ENCODE data around the gene PNPLA4. TPM values are rescaled to one million over a fixed set of nuclear protein-coding genes. Genes with fewer than 3 reads are reported as not detected.

The PNPLA4 gene
- total RNA-seq (12.8 and 15.0 TPM in 2 replicates), polyA plus RNA-seq (11.4 and 22.1 TPM in 2 replicates), polyA minus RNA-seq (ENCODE audit: low replicate concordance) (1.8 and 5.1 TPM in 2 replicates)
- polyA plus RNA-seq (2012), result 12.3 and 20.3 TPM in 2 replicates

- Histone ChIP-seq H2AFZ (ENCODE audit: low read length) (peak within 1 kb of the TSS; percentile 96), H3K9ac (ENCODE audit: insufficient read depth, low read length) (peak within 1 kb of the TSS; percentile 67), H4K20me1 (ENCODE audit: control insufficient read depth, extremely low read depth, insufficient read depth, low read length) (no peaks in the 10 kb centered on the region), H3K27ac (ENCODE audit: insufficient read depth, low read length) (peak within 1 kb of the TSS; percentile 74), H3K79me2 (ENCODE audit: control insufficient read depth, insufficient read depth, low read length) (no peaks in the 10 kb centered on the region), H3K9me3 (ENCODE audit: control insufficient read depth, insufficient read depth, low read depth, low read length) (no peaks in the 10 kb centered on the region), H3K27me3 (ENCODE audit: control insufficient read depth, insufficient read depth, low read length) (no peaks in the 10 kb centered on the region), H3K4me2 (ENCODE audit: extremely low read depth, insufficient read depth, low read length) (peak within 1 kb of the TSS; percentile 92), H3K4me3 (replicated peaks in 1 of 4; ENCODE audit: control extremely low read depth in 1 of 4, insufficient read depth in 1 of 4, low read depth in 3 of 4, low read length in 4 of 4) (peak within 1 kb of the TSS; percentile 59 to 74 (median 64)), H3K4me1 (ENCODE audit: control insufficient read depth, extremely low read depth, insufficient read depth, low read length) (no peaks in the 10 kb centered on the region), H3K36me3 (ENCODE audit: control insufficient read depth, insufficient read depth, low read length) (no peaks in the 10 kb centered on the region)
- peak; percentile 76 to 79 for DNase-seq (ENCODE audit: low read depth in 2 of 2)
- TF ChIP-seq CTCF (conservative IDR thresholded peaks at IDR 0.05 in 1 of 2, IDR thresholded peaks at IDR 0.05 in 1 of 2; ENCODE audit: low read depth in 1 of 2, low read length in 2 of 2) (peak; percentile 5 to 35), EZH2 (IDR thresholded peaks at IDR 0.05; ENCODE audit: low read length, missing control alignments) (no peak)
Measured at GRCh38 chrX:7927259-7928167, at the start of gene PNPLA4. PNPLA4 (minus strand) TSS chrX:7927413; CDS start chrX:7926119, 1,294 bp downstream.

GRCh38 chrX:7972586-7972985 lies 45.4 kb upstream of the PNPLA4 start:
- H3K9ac ChIP-seq (ENCODE audit: insufficient read depth, low read length), result no peak overlapping the region
- no peaks in the 10 kb centered on the region for H3K36me3 ChIP-seq (ENCODE audit: control insufficient read depth, insufficient read depth, low read length)
- H3K4me2 ChIP-seq (ENCODE audit: extremely low read depth, insufficient read depth, low read length), result no peak overlapping the region
- no peaks in the 10 kb centered on the region for H4K20me1 ChIP-seq (ENCODE audit: control insufficient read depth, extremely low read depth, insufficient read depth, low read length)
- peak in 1 of 2 donors; percentile 11 for DNase-seq (ENCODE audit: low read depth in 2 of 2)
- no peaks in the 10 kb centered on the region for H3K9me3 ChIP-seq (ENCODE audit: control insufficient read depth, insufficient read depth, low read depth, low read length)
- TF ChIP-seq CTCF (conservative IDR thresholded peaks at IDR 0.05 in 1 of 2, IDR thresholded peaks at IDR 0.05 in 1 of 2; ENCODE audit: low read depth in 1 of 2, low read length in 2 of 2) (no peak), EZH2 (IDR thresholded peaks at IDR 0.05; ENCODE audit: low read length, missing control alignments) (no peak)
- H3K27ac ChIP-seq (ENCODE audit: insufficient read depth, low read length), result no peak overlapping the region
- H3K79me2 ChIP-seq (ENCODE audit: control insufficient read depth, insufficient read depth, low read length), result no peaks in the 10 kb centered on the region
- H3K4me3 ChIP-seq (replicated peaks in 1 of 4; ENCODE audit: control extremely low read depth in 1 of 4, insufficient read depth in 1 of 4, low read depth in 3 of 4, low read length in 4 of 4), result no peak overlapping the region
- no peaks in the 10 kb centered on the region for H3K4me1 ChIP-seq (ENCODE audit: control insufficient read depth, extremely low read depth, insufficient read depth, low read length)
- H3K27me3 ChIP-seq (ENCODE audit: control insufficient read depth, insufficient read depth, low read length), result no peaks in the 10 kb centered on the region
- no peak overlapping the region for H2AFZ ChIP-seq (ENCODE audit: low read length)

- no peaks in the 10 kb centered on the region for H4K20me1 ChIP-seq (ENCODE audit: control insufficient read depth, extremely low read depth, insufficient read depth, low read length)
- DNase-seq (ENCODE audit: low read depth in 2 of 2), result no peak
- H3K36me3 ChIP-seq (ENCODE audit: control insufficient read depth, insufficient read depth, low read length), result no peaks in the 10 kb centered on the region
- no peaks in the 10 kb centered on the region for H3K27me3 ChIP-seq (ENCODE audit: control insufficient read depth, insufficient read depth, low read length)
- TF ChIP-seq CTCF (conservative IDR thresholded peaks at IDR 0.05 in 1 of 2, IDR thresholded peaks at IDR 0.05 in 1 of 2; ENCODE audit: low read depth in 1 of 2, low read length in 2 of 2), result no peak
- no peak for TF ChIP-seq EZH2 (IDR thresholded peaks at IDR 0.05; ENCODE audit: low read length, missing control alignments)
- no peak overlapping the region for H3K4me3 ChIP-seq (replicated peaks in 1 of 4; ENCODE audit: control extremely low read depth in 1 of 4, insufficient read depth in 1 of 4, low read depth in 3 of 4, low read length in 4 of 4)
- no peaks in the 10 kb centered on the region for H3K4me1 ChIP-seq (ENCODE audit: control insufficient read depth, extremely low read depth, insufficient read depth, low read length)
- no peaks in the 10 kb centered on the region for H3K9me3 ChIP-seq (ENCODE audit: control insufficient read depth, insufficient read depth, low read depth, low read length)
- H2AFZ ChIP-seq (ENCODE audit: low read length), result no peak overlapping the region
- H3K79me2 ChIP-seq (ENCODE audit: control insufficient read depth, insufficient read depth, low read length), result no peaks in the 10 kb centered on the region
- no peak overlapping the region for H3K4me2 ChIP-seq (ENCODE audit: extremely low read depth, insufficient read depth, low read length)
- no peak overlapping the region for H3K9ac ChIP-seq (ENCODE audit: insufficient read depth, low read length)
- no peak overlapping the region for H3K27ac ChIP-seq (ENCODE audit: insufficient read depth, low read length)
Measured at GRCh38 chrX:7970428-7970827, 43.2 kb upstream of the PNPLA4 start.
